Measurements from ENCODE around the gene CNTNAP2.

DNA sequence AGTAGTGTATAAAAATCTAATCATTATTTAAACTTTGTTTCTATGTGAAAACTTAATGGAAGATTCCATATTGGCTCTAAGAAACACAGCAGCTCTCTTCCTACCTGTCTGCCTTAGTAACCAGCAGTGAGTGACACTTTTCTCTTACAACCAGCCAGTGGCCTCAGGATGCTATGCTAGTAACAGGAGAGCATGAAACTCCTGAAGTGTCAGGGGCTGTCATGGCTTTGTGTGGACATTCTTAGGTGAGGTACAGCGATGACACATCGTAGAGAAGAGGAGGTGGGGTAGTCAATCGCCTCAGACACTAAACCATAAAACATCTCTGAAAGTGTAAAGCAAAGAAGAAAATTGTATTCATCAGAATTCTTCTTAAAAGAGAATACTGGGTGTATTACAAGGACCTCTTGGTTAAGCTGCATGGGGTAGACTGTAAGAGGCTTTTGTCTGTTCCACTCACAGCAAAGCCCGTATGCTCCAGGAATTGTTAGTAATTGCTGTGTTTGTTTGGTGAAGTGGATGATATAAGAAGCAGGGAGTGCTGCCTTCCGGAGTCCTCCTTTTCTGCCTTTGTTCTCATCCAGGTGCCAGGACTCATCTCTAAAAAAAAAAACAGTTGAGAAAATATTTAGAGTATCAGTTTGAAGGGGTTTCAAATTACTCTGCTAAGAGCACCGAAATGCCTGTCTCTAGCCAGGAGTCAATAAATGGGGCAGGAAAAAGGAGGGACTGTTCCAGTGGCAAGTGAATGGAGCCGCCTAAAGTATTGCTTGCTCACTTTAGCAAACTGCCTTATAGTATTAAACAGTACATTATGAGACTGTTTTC is 518.8 kb downstream of the CNTNAP2 start:
- TF ChIP-seq ZNF274 (IDR thresholded peaks at IDR 0.05; ENCODE audit: low read depth, low read length) = no peak
- no peak for TF ChIP-seq SUZ12 (IDR thresholded peaks at IDR 0.05; ENCODE audit: extremely low read depth, insufficient read depth, insufficient read length)
- TF ChIP-seq YY1 (IDR thresholded peaks at IDR 0.05; ENCODE audit: insufficient read depth, insufficient read length) = no peak
